ENCODE results near the gene PRODH2.
"Not testable (repeated sequence)": the region's sequence is repeated elsewhere in the genome, so short reads cannot be mapped to it uniquely, and the experiment has no call there.

PRODH2 gene

GRCh38 chr19:35775298-35776101 is 37.1 kb downstream of the PRODH2 start, which contains the start of gene ARHGAP33:
Gene ARHGAP33, plus strand, starts transcription at chr19:35775564. Its CDS starts 95 bp downstream, at chr19:35775659.
- peak within 1 kb of the TSS; percentile 71 for H3K4me3 ChIP-seq (ENCODE audit: low read depth, low read length)
- TF ChIP-seq CTCF (IDR thresholded peaks at IDR 0.05; ENCODE audit: low read depth, low read length), result no peak

- no peak for TF ChIP-seq CTCF (IDR thresholded peaks at IDR 0.05; ENCODE audit: low read depth, low read length)
- peak overlapping the region; percentile 39 for H3K4me3 ChIP-seq (ENCODE audit: low read depth, low read length)
Observed at GRCh38 chr19:35775046-35775297, 37.7 kb downstream of the PRODH2 start.

GRCh38 chr19:35774274-35775045 is 38.2 kb downstream of the PRODH2 start:
- peak overlapping the region; percentile 39 for H3K4me3 ChIP-seq (ENCODE audit: low read depth, low read length)
- TF ChIP-seq CTCF (IDR thresholded peaks at IDR 0.05; ENCODE audit: low read depth, low read length), result no peak

- H3K4me3 ChIP-seq (ENCODE audit: low read depth, low read length), result no peak overlapping the region
- no peak for TF ChIP-seq CTCF (IDR thresholded peaks at IDR 0.05; ENCODE audit: low read depth, low read length)
Observed at GRCh38 chr19:35773020-35773806, 39.4 kb downstream of the PRODH2 start.

- not testable (repeated sequence) for H3K4me3 ChIP-seq (ENCODE audit: low read depth, low read length)
Observed at GRCh38 chr19:35772362-35772761, 40.3 kb downstream of the PRODH2 start.

- no peak for TF ChIP-seq CTCF (IDR thresholded peaks at IDR 0.05; ENCODE audit: low read depth, low read length)
Observed at GRCh38 chr19:35768082-35768421, 44.6 kb downstream of the PRODH2 start.

GRCh38 chr19:35767288-35768081 is 45.2 kb downstream of the PRODH2 start:
- TF ChIP-seq CTCF (IDR thresholded peaks at IDR 0.05; ENCODE audit: low read depth, low read length), result no peak
- no peak overlapping the region for H3K4me3 ChIP-seq (ENCODE audit: low read depth, low read length)

More at GRCh38 chr19:35768082-35768421, 44.6 kb downstream of the PRODH2 start:
- no peak overlapping the region for H3K4me3 ChIP-seq (ENCODE audit: low read depth, low read length)

Measured in WI38 (cell line).